B cell (primary cell): ENCODE data around the gene TMEM151A. TPM values are rescaled to one million over a fixed set of nuclear protein-coding genes. Genes with fewer than 3 reads are reported as not detected.
A peak's percentile ranks its signal among the peaks of the same experiment; 100 is the strongest.

Experiments used
- ATAC-seq: fragments of 200-7000 bp; cut with Tn5 transposase; one replicate; pipeline ENCODE4 v1.10.0; 2021; ENCODE audit warnings: low read depth, mild to moderate bottlenecking, moderate number of reproducible peaks, moderate library complexity
- CTCF ChIA-PET: fragments of 350-600 bp; sonication (Branson Sonifier 250); formaldehyde crosslinking; loops from one replicate; lab custom pipeline; 2021; ENCODE audit warnings: antibody characterized with exemption, inconsistent platforms; lab: Charles Lee
- POLR2A ChIA-PET: fragments of 350-600 bp; sonication (Branson Sonifier 250); formaldehyde crosslinking; loops from one replicate; lab custom pipeline; 2021; ENCODE audit warnings: antibody characterized with exemption; lab: Charles Lee
- DNase-seq: peaks from one replicate; pipeline ENCODE4 v3.0.0; 2013
- H2AFZ ChIP-seq: 2 replicates; pipeline ENCODE4 v1.6.1; 2012; ENCODE audit warnings: mild to moderate bottlenecking, low read depth, low read length; ENCODE audit not compliant: insufficient read depth, poor library complexity, severe bottlenecking
- H3K27ac ChIP-seq, 2 donors: 1 replicate in 1 of 2; 2 replicates in 1 of 2; pipeline ENCODE4 v1.5.1; 2012 to 2013; ENCODE audit warnings: low read length in 2 of 2, mild to moderate bottlenecking in 2 of 2, moderate library complexity in 1 of 2
- H3K27me3 ChIP-seq, 4 experiments: fragments of 200-600 bp in 1 of 4; sonication (generic) in 1 of 4; replicated peaks in 1 of 4; 1 replicate in 2 of 4; 2 replicates in 2 of 4; pipeline versions ENCODE4 v1.6.1 to v1.7.0; 2013 to 2016; ENCODE audit warnings: low read length in 3 of 4, mild to moderate bottlenecking in 2 of 4, mixed read lengths in 1 of 4, moderate library complexity in 1 of 4; ENCODE audit not compliant: insufficient read depth in 4 of 4, control insufficient read depth in 3 of 4; ENCODE audit errors: control extremely low read depth in 1 of 4
- H3K36me3 ChIP-seq, 2 experiments: replicated peaks in 1 of 2; 1 replicate in 1 of 2; 2 replicates in 1 of 2; pipeline versions ENCODE4 v1.6.1 to v1.7.1; 2013; ENCODE audit warnings: low read length in 1 of 2; ENCODE audit not compliant: insufficient read depth in 2 of 2, control insufficient read depth in 1 of 2; ENCODE audit errors: control extremely low read depth in 1 of 2, extremely low read depth in 1 of 2
- H3K4me1 ChIP-seq, 2 donors: fragments of 200-600 bp in 1 of 2; sonication (generic) in 1 of 2; 1 replicate in 1 of 2; 2 replicates in 1 of 2; pipeline versions ENCODE4 v1.5.1 to v1.6.1; 2013 to 2017; ENCODE audit warnings: low read length in 2 of 2; ENCODE audit not compliant: control insufficient read depth in 2 of 2, insufficient read depth in 2 of 2
- H3K4me2 ChIP-seq: replicated peaks from 2 replicates; pipeline ENCODE3; 2012; ENCODE audit warnings: mild to moderate bottlenecking, low read depth, low read length; ENCODE audit not compliant: poor library complexity, severe bottlenecking
- H3K4me3 ChIP-seq, 5 experiments: fragments of 200-600 bp in 1 of 5; sonication (generic) in 1 of 5; 1 replicate in 3 of 5; 2 replicates in 2 of 5; pipeline versions ENCODE4 v1.5.1 to v1.7.0; 2011 to 2016; ENCODE audit warnings: low read length in 4 of 5, mild to moderate bottlenecking in 4 of 5, low read depth in 2 of 5, control low read depth in 1 of 5, moderate library complexity in 1 of 5; ENCODE audit not compliant: insufficient read depth in 1 of 5; ENCODE audit errors: control extremely low read depth in 1 of 5, extremely low read depth in 1 of 5
- H3K79me2 ChIP-seq: fragments of 200-600 bp; sonication (generic); one replicate; pipeline ENCODE4 v1.6.0; 2016; ENCODE audit warnings: low read length; ENCODE audit not compliant: control insufficient read depth, insufficient read depth
- H3K9ac ChIP-seq: fragments of 200-600 bp; sonication (generic); 2 replicates; pipeline ENCODE4 v1.6.1; 2017; ENCODE audit warnings: mild to moderate bottlenecking, low read length, moderate library complexity
- H3K9me3 ChIP-seq, 3 donors: one replicate each; pipeline versions ENCODE4 v1.6.1 to v1.7.1; 2013; ENCODE audit warnings: low read length in 2 of 3; ENCODE audit not compliant: control insufficient read depth in 2 of 3, insufficient read depth in 1 of 3; ENCODE audit errors: control extremely low read depth in 1 of 3
- H4K20me1 ChIP-seq: 2 replicates; pipeline ENCODE4 v1.6.0; 2012; ENCODE audit warnings: mild to moderate bottlenecking, low read length; ENCODE audit not compliant: insufficient read depth, control insufficient read depth, poor library complexity, severe bottlenecking
- H3K27ac Mint-ChIP-seq: one replicate; pipeline ENCODE4 v1.8.0; 2021; ENCODE audit warnings: mixed read lengths
- H3K27me3 Mint-ChIP-seq: one replicate; pipeline ENCODE4 v1.8.0; 2021; ENCODE audit warnings: mixed read lengths
- H3K4me1 Mint-ChIP-seq: one replicate; pipeline ENCODE4 v1.8.0; 2021; ENCODE audit warnings: mixed read lengths
- H3K4me3 Mint-ChIP-seq: one replicate; pipeline ENCODE4 v1.8.0; 2021; ENCODE audit warnings: mixed read lengths
- H3K9me3 Mint-ChIP-seq: one replicate; pipeline ENCODE4 v1.8.0; 2022; ENCODE audit warnings: mixed read lengths; ENCODE audit not compliant: insufficient read depth
- CTCF ChIP-seq: fragments of 200-600 bp; IDR thresholded peaks from one replicate; pipeline ENCODE4 v1.8.0; 2022; ENCODE audit warnings: antibody characterized with exemption, mild to moderate bottlenecking
- EZH2 ChIP-seq: IDR thresholded peaks from 2 replicates; pipeline ENCODE4 v1.6.1; 2012; ENCODE audit warnings: borderline replicate concordance, low read depth, mild to moderate bottlenecking, moderate library complexity, low read length; ENCODE audit not compliant: insufficient read depth, poor library complexity, severe bottlenecking
- WGBS: methylation state at CpG from one replicate; pipeline ENCODE4 v1.1.5; 2013; ENCODE audit warnings: missing lambda C conversion rate; ENCODE audit not compliant: insufficient coverage; 5-methylcytosine and 5-hydroxymethylcytosine counted together
- intact Hi-C: fragments of 100-400 bp; cut with micrococcal nuclease; formaldehyde crosslinking; loops from one replicate; pipeline ENCODE4 v1.10.0; 2022
- polyA plus RNA-seq: library from polyadenylated mRNA; depleted of rRNA; stranded (reverse); fragments of >200 nt; gene quantifications from 2 replicates; pipeline ENCODE4 v1.2.3, GENCODE V29; 2012
- total RNA-seq, 2 donors: library from RNA; stranded (reverse); fragments of 120-200 nt in 1 of 2; gene quantifications; 1 replicate in 1 of 2; 2 replicates in 1 of 2; pipeline versions ENCODE4 v1.2.3 to v1.2.4, GENCODE V29; 2013 to 2022

Gene TMEM151A
- total and polyA plus RNA-seq, 2 donors (not counting 1 experiment from before 2014, with no cell fraction given), result 0.17 to 1.1 TPM

GRCh38 chr11:66345316-66345649, 53.6 kb downstream of the TMEM151A start:
- Mint-ChIP-seq H3K4me3 (peak overlapping the region; percentile 97), H3K27me3 (no peaks in the 10 kb centered on the region), H3K27ac (peak overlapping the region; percentile 96), H3K4me1 (peaks cover 47% of the 10 kb centered on the region), H3K9me3 (no peaks in the 10 kb centered on the region)
- Histone ChIP-seq H3K4me3 (peak overlapping the region in 4 of 5 experiments; percentile 74 to 90 (median 82)), H3K27me3 (no peaks in the 10 kb centered on the region), H3K4me2 (peak overlapping the region; percentile 90), H4K20me1 (peaks cover 44% of the 10 kb centered on the region), H3K4me1 (peaks cover 19 to 44% of the 10 kb centered on the region in 2 donors), H3K9me3 (no peaks in the 10 kb centered on the region), H3K36me3 (peaks cover 0 to 20% of the 10 kb centered on the region in 2 experiments), H2AFZ (peak overlapping the region; percentile 82), H3K9ac (peak overlapping the region; percentile 91), H3K79me2 (peaks cover 31% of the 10 kb centered on the region), H3K27ac (peak overlapping the region; percentile 75 to 86)
- intact Hi-C loops, result loop anchor here (1.0 to 5.0 kb wide), 5 partner anchors 17 to 77 kb away; partner anchors contain the start of genes RAB1B and SLC29A2
- 11% methylated on average over 7 of the region's 7 CpGs for WGBS
- TF ChIP-seq CTCF, result no peak
- no peak for TF ChIP-seq EZH2
- no peak for DNase-seq
- POLR2A ChIA-PET, result interaction anchor here (0.6 to 2.2 kb wide), 2 partner anchors 28 to 33 kb away, joined by 7 to 12 read pairs; partner anchors contain the start of gene CD248
- ATAC-seq, result no peak
- CTCF ChIA-PET, result interaction anchor here (0.8 to 5.2 kb wide), 8 partner anchors 13 to 714 kb away, joined by 3 to 44 read pairs (median 6); partner anchors contain the start of gene BBS1

Other genes with a start within 250 kb of the TMEM151A start
- not detected in 2 replicates for gene GAL3ST3, start 242.7 kb upstream of the TMEM151A start, total RNA-seq
- not detected in 2 replicates for gene GAL3ST3, start 242.7 kb upstream of the TMEM151A start, polyA plus RNA-seq
- gene SF3B2, start 239.5 kb upstream of the TMEM151A start, total RNA-seq, result 205 and 214 TPM in 2 replicates
- gene SF3B2, start 239.5 kb upstream of the TMEM151A start, polyA plus RNA-seq, result 123 and 139 TPM in 2 replicates
- 303 and 325 TPM in 2 replicates for gene PACS1, start 221.6 kb upstream of the TMEM151A start, total RNA-seq
- gene PACS1, start 221.6 kb upstream of the TMEM151A start, polyA plus RNA-seq, result 121 and 131 TPM in 2 replicates
- gene KLC2, start 34.2 kb upstream of the TMEM151A start, total RNA-seq, result 47.7 and 49.2 TPM in 2 replicates
- 24.1 and 26.9 TPM in 2 replicates for gene KLC2, start 34.2 kb upstream of the TMEM151A start, polyA plus RNA-seq
- gene RAB1B, start 23.3 kb upstream of the TMEM151A start, total RNA-seq, result 76.0 and 77.8 TPM in 2 replicates
- 61.7 and 77.1 TPM in 2 replicates for gene RAB1B, start 23.3 kb upstream of the TMEM151A start, polyA plus RNA-seq
- gene CNIH2, start 13.7 kb upstream of the TMEM151A start, total RNA-seq, result 1.5 and 2.0 TPM in 2 replicates
- gene CNIH2, start 13.7 kb upstream of the TMEM151A start, polyA plus RNA-seq, result 0.92 and 2.6 TPM in 2 replicates
- 43.9 and 47.6 TPM in 2 replicates for gene YIF1A, start 2.8 kb upstream of the TMEM151A start, total RNA-seq
- 65.8 and 95.0 TPM in 2 replicates for gene YIF1A, start 2.8 kb upstream of the TMEM151A start, polyA plus RNA-seq
- gene CD248, start 25.1 kb downstream of the TMEM151A start, total RNA-seq, result 0.83 and 0.96 TPM in 2 replicates
- 0.40 and 0.62 TPM in 2 replicates for gene CD248, start 25.1 kb downstream of the TMEM151A start, polyA plus RNA-seq
- 1.1 and 1.7 TPM in 2 replicates for gene RIN1, start 44.5 kb downstream of the TMEM151A start, total RNA-seq
- gene RIN1, start 44.5 kb downstream of the TMEM151A start, polyA plus RNA-seq, result 0.42 and 0.72 TPM in 2 replicates
- gene BRMS1, start 53.2 kb downstream of the TMEM151A start, total RNA-seq, result 50.9 and 58.3 TPM in 2 replicates
- 51.2 and 55.8 TPM in 2 replicates for gene BRMS1, start 53.2 kb downstream of the TMEM151A start, polyA plus RNA-seq
- 5.2 TPM in 2 replicates for gene B4GAT1, start 55.7 kb downstream of the TMEM151A start, total RNA-seq
- 0.87 and 1.4 TPM in 2 replicates for gene B4GAT1, start 55.7 kb downstream of the TMEM151A start, polyA plus RNA-seq
- gene SLC29A2, start 79.9 kb downstream of the TMEM151A start, total RNA-seq, result 18.5 and 20.1 TPM in 2 replicates
- gene SLC29A2, start 79.9 kb downstream of the TMEM151A start, polyA plus RNA-seq, result 15.7 and 16.2 TPM in 2 replicates
- gene NPAS4, start 129.1 kb downstream of the TMEM151A start, total RNA-seq, result not detected in 2 replicates
- gene NPAS4, start 129.1 kb downstream of the TMEM151A start, polyA plus RNA-seq, result not detected in 2 replicates
- gene MRPL11, start 147.0 kb downstream of the TMEM151A start, total RNA-seq, result 26.7 and 29.2 TPM in 2 replicates
- gene MRPL11, start 147.0 kb downstream of the TMEM151A start, polyA plus RNA-seq, result 18.0 and 25.5 TPM in 2 replicates
- gene PELI3, start 175.0 kb downstream of the TMEM151A start, total RNA-seq, result 15.6 and 17.0 TPM in 2 replicates
- 2.9 and 3.2 TPM in 2 replicates for gene PELI3, start 175.0 kb downstream of the TMEM151A start, polyA plus RNA-seq
- gene DPP3, start 188.5 kb downstream of the TMEM151A start, total RNA-seq, result 21.5 and 22.7 TPM in 2 replicates
- gene DPP3, start 188.5 kb downstream of the TMEM151A start, polyA plus RNA-seq, result 31.7 and 40.6 TPM in 2 replicates
- 52.5 and 56.3 TPM in 2 replicates for gene BBS1, start 218.7 kb downstream of the TMEM151A start, total RNA-seq
- gene BBS1, start 218.7 kb downstream of the TMEM151A start, polyA plus RNA-seq, result 13.7 and 20.4 TPM in 2 replicates